Ishikawa (cell line): ENCODE data around the gene GSE1.

Source experiments
- CEBPB ChIP-seq: IDR thresholded peaks from 2 replicates; pipeline ENCODE4 v1.6.1; 2012
- CREB1 ChIP-seq: IDR thresholded peaks from 2 replicates; pipeline ENCODE4 v1.6.1; 2012; ENCODE audit warnings: low read depth
- EGR1 ChIP-seq: IDR thresholded peaks from 2 replicates; pipeline ENCODE4 v1.6.1; 2012
- EP300 ChIP-seq: IDR thresholded peaks from 2 replicates; pipeline ENCODE4 v1.6.1; 2012; ENCODE audit warnings: borderline replicate concordance
- FOXM1 ChIP-seq: IDR thresholded peaks from 2 replicates; pipeline ENCODE4 v1.6.1; 2012; ENCODE audit warnings: low read depth, borderline replicate concordance
- MAX ChIP-seq: IDR thresholded peaks from 2 replicates; pipeline ENCODE4 v1.6.1; 2012
- NFIC ChIP-seq: IDR thresholded peaks from 2 replicates; pipeline ENCODE4 v1.6.1; 2012
- RAD21 ChIP-seq: IDR thresholded peaks from 2 replicates; pipeline ENCODE4 v1.6.1; 2012; ENCODE audit warnings: low read depth
- REST ChIP-seq: IDR thresholded peaks from 2 replicates; pipeline ENCODE4 v1.6.1; 2012; ENCODE audit warnings: low read depth, mild to moderate bottlenecking
- TAF1 ChIP-seq: IDR thresholded peaks from 2 replicates; pipeline ENCODE4 v1.6.1; 2012; ENCODE audit warnings: low read depth, mild to moderate bottlenecking
- TCF12 ChIP-seq: IDR thresholded peaks from 2 replicates; pipeline ENCODE4 v1.6.1; 2012; ENCODE audit warnings: low read depth
- TEAD4 ChIP-seq: IDR thresholded peaks from 2 replicates; pipeline ENCODE4 v1.6.1; 2012
- USF1 ChIP-seq: IDR thresholded peaks from 2 replicates; pipeline ENCODE4 v1.6.1; 2012
- YY1 ChIP-seq: IDR thresholded peaks from 2 replicates; pipeline ENCODE4 v1.6.1; 2012; ENCODE audit warnings: low read depth
- ZBTB7A ChIP-seq: IDR thresholded peaks from 2 replicates; pipeline ENCODE4 v1.6.1; 2012; ENCODE audit warnings: low read depth

GSE1 gene

GRCh38 chr16:85650135-85650843 lies 37.2 kb downstream of the GSE1 start:
- TF ChIP-seq RAD21, result no peak
- no peak for TF ChIP-seq FOXM1
- no peak for TF ChIP-seq TAF1
- TF ChIP-seq MAX, result no peak
- TF ChIP-seq YY1, result no peak
- no peak for TF ChIP-seq EGR1
- TF ChIP-seq ZBTB7A, result peak; percentile 46; the same call in 1 of the 2 replicates

GRCh38 chr16:85650844-85651628 lies 37.9 kb downstream of the GSE1 start:
- no peak for TF ChIP-seq TCF12
- TF ChIP-seq CREB1, result no peak
- TF ChIP-seq ZBTB7A, result no peak
- TF ChIP-seq FOXM1, result no peak
- TF ChIP-seq YY1, result no peak
- no peak for TF ChIP-seq REST
- TF ChIP-seq EGR1, result no peak
- TF ChIP-seq NFIC, result no peak
- TF ChIP-seq MAX, result no peak
- no peak for TF ChIP-seq TEAD4

GRCh38 chr16:85651629-85652430 lies 38.7 kb downstream of the GSE1 start:
- TF ChIP-seq RAD21, result no peak
- peak; percentile 70; the same call in 1 of the 2 replicates for TF ChIP-seq NFIC

GRCh38 chr16:85652431-85653221 lies 39.5 kb downstream of the GSE1 start:
- TF ChIP-seq RAD21 (no peak), NFIC (peak; percentile 44; the same call in 1 of the 2 replicates)

- no peak for TF ChIP-seq EP300
- no peak for TF ChIP-seq TCF12
- no peak for TF ChIP-seq USF1
- no peak for TF ChIP-seq MAX
- TF ChIP-seq TAF1, result no peak
- TF ChIP-seq CREB1, result no peak
- TF ChIP-seq ZBTB7A, result no peak
- TF ChIP-seq CEBPB, result no peak
- no peak for TF ChIP-seq FOXM1
- TF ChIP-seq RAD21, result no peak
- no peak for TF ChIP-seq REST
- no peak for TF ChIP-seq TEAD4
- no peak for TF ChIP-seq EGR1
- TF ChIP-seq NFIC, result no peak
- TF ChIP-seq YY1, result no peak
Measured at GRCh38 chr16:85653290-85653891, 40.3 kb downstream of the GSE1 start.
